GM12801 (cell line): ENCODE data around the gene LIN52.

Source experiments
- TF ChIP-seq, protein P1 (sequence below): IDR thresholded peaks from one replicate; pipeline ENCODE4 v1.5.1; 2011; ENCODE audit warnings: control low read depth; ENCODE audit not compliant: insufficient read length; ENCODE audit errors: extremely low read depth

LIN52 gene

DNA sequence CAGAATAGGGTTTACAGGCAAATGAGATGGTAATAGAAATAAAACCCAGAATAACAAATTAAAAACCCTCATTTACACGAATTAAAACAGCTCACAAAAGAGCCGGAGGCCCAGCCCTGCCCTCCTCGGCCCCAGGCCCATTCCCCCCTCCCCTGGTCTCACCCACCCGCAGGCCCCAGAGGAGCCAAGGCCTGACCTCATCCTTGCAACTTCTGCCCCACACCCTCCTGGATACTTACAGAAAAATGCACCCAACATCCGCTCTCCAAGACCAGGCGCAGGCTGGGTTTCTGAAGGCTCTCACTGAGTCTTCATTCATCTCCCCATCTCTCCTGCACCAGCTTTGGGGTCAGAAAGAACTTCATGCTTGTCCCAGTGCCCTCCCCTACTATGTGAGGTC, 138.3 kb downstream of the LIN52 start:
- TF ChIP-seq, protein P1, sequence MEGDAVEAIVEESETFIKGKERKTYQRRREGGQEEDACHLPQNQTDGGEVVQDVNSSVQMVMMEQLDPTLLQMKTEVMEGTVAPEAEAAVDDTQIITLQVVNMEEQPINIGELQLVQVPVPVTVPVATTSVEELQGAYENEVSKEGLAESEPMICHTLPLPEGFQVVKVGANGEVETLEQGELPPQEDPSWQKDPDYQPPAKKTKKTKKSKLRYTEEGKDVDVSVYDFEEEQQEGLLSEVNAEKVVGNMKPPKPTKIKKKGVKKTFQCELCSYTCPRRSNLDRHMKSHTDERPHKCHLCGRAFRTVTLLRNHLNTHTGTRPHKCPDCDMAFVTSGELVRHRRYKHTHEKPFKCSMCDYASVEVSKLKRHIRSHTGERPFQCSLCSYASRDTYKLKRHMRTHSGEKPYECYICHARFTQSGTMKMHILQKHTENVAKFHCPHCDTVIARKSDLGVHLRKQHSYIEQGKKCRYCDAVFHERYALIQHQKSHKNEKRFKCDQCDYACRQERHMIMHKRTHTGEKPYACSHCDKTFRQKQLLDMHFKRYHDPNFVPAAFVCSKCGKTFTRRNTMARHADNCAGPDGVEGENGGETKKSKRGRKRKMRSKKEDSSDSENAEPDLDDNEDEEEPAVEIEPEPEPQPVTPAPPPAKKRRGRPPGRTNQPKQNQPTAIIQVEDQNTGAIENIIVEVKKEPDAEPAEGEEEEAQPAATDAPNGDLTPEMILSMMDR = no peak

GRCh38 chr14:74231784-74232183, 147.0 kb downstream of the LIN52 start:
- TF ChIP-seq, protein P1 = no peak

DNA sequence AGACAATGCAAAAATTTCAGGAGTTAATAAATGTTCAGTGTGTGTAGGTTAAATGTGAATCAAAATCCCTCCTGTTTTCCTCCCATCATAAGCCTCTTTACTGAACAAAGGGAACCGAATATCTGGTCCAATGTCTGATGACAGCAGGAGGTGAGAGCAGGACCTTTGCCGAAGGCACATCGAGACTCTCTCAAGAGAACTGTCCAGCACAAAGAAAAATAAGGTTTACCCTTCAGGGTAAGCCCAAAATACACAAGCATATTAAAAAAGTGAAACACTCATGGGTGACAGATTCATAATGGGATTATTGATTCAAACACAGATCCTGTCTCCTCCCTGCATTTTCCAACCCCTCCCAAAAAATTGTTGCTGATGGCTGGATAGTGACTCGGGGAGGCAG, 150.3 kb downstream of the LIN52 start:
- TF ChIP-seq, protein P1 = no peak

DNA sequence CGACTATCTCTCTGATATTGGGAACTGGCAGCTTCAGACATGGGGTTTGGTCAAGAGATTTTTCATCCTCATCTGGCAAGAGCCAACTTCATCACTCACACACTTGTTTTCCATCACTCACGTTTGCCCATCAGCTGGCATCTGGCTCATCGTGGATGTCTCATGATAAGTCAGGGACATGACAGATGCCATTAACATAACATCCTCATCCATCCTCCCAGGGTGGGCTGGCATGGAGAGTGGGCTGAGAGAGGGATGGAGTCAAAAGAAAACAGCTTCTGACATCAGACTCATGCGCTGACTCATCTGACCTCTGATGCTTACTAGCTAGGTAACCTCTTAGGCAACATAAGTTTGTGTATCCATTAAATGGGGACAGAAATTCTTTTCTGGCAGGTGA, 152.7 kb downstream of the LIN52 start:
- TF ChIP-seq, protein P1 = no peak

- TF ChIP-seq, protein P1 = no peak
Observed at GRCh38 chr14:74238974-74239847, 154.5 kb downstream of the LIN52 start, which contains the start of gene VSX2. VSX2 (plus strand) TSS chr14:74239449; CDS start chr14:74239562, 113 bp downstream.

GRCh38 chr14:74239848-74240793, 155.4 kb downstream of the LIN52 start:
- TF ChIP-seq, protein P1 = no peak

GRCh38 chr14:74240794-74241651, 156.3 kb downstream of the LIN52 start:
- TF ChIP-seq, protein P1 = no peak
